Cardiac fibroblast (primary cell): ENCODE measurements around the gene ICAM3.
A peak's percentile ranks its signal among the peaks of the same experiment; 100 is the strongest.

Experiments used
- DNase-seq, 2 donors: peaks; one replicate each; pipeline versions ENCODE4 v3.0.0 to v3.0.0-alpha.2; 2010; ENCODE audit warnings: low read depth in 2 of 2
- H3K4me3 ChIP-seq, 2 donors: replicated peaks in 1 of 2; 1 replicate in 1 of 2; 2 replicates in 1 of 2; pipeline ENCODE4 v1.5.1; 2011; ENCODE audit warnings: low read depth in 2 of 2, low read length in 2 of 2, mild to moderate bottlenecking in 2 of 2, moderate library complexity in 1 of 2
- TF ChIP-seq, protein P1 (sequence below): IDR thresholded peaks from one replicate; pipeline ENCODE4 v1.5.1; 2011; ENCODE audit warnings: low read depth, mild to moderate bottlenecking, low read length, inconsistent platforms

ICAM3 gene

DNA sequence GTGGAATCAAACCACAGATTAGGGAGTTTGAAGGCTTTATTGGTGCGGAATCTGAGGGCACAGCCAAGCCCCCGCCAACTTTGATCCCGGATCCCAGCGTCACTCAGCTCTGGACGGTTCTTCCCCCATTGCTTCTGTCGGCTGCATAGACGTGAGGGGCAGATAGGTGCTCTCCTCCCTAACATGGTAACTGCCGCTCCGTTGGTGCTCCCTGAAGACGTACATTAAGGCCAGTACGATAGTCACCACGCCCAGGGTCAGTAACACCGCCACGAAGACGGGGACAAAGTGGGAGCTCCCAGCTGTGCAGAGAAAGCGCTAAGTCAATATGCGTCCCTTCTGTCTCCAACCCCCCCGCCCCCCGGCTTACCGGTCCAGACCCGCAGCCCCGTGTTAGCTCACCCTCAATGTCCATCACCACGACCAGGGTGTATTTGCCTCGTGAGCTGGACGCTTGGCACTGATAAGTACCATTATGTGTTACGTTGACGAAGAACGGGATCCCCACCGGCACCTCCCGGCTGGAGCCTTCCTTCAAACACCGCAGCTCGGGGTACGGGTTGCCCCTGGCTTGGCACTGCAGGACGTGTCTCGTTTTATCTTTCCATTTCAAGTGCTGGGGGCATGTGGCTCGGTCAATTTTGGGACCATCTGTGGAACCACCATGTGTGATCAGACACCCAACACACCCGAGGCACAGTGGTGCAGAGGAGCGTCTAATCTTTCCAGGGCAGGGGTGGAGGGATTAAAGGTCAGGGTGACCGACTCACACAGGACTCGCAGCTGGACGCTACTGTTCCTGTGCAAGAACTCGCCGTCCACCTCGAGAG, 5.5 kb downstream of the ICAM3 start:
- TF ChIP-seq, protein P1, sequence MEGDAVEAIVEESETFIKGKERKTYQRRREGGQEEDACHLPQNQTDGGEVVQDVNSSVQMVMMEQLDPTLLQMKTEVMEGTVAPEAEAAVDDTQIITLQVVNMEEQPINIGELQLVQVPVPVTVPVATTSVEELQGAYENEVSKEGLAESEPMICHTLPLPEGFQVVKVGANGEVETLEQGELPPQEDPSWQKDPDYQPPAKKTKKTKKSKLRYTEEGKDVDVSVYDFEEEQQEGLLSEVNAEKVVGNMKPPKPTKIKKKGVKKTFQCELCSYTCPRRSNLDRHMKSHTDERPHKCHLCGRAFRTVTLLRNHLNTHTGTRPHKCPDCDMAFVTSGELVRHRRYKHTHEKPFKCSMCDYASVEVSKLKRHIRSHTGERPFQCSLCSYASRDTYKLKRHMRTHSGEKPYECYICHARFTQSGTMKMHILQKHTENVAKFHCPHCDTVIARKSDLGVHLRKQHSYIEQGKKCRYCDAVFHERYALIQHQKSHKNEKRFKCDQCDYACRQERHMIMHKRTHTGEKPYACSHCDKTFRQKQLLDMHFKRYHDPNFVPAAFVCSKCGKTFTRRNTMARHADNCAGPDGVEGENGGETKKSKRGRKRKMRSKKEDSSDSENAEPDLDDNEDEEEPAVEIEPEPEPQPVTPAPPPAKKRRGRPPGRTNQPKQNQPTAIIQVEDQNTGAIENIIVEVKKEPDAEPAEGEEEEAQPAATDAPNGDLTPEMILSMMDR = no peak
- no peak for DNase-seq

DNA sequence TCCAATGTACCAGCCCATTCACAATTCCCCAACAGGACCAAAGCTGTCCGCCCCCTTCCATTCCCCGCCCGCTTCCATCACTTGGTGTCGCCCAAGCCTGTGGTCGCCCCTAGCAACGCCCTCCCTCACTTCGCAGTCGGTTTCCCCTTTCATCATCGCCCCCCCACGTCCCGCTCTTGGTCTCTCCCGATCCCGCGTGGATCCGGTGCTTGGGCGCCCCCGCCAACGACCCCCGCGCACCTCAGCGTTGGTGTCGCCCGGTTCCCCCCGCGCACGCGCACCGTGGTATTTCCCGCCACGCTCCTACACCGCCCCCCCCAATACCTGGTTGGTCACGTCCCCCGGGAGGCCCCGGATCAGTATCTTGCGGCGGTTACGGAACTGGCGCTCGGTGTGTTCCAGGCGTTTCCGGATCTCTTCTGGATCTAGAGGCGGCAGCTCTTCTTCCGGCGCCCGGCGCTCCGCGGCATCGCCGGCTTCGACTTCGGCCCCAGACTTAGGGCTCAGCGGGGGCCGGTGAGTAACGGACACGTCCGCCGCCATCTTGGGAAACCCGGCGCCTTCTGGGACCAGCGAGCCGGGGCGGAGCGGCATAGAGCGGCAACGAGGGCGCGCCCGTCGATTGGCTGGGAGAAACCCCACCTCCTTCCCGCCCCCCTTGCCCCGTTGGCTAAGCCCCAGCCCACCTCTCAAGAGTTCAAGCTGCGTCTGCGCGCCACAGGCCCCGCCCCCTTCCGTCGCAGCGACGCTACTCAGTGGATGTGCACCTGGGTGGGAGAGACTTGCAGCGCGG, 6.3 kb downstream of the ICAM3 start, which contains the start of gene RAVER1:
RAVER1 (minus strand) TSS at position 565 of the 793 bp plus-strand sequence; CDS start at position 543, 22 bp downstream.
- peak within 1 kb of the TSS; percentile 94 to 95 for H3K4me3 ChIP-seq
- TF ChIP-seq, protein P1 = no peak
- DNase-seq = peak; percentile 98

More for the DNA sequence above, 5.5 kb downstream of the ICAM3 start:
- peak overlapping the region; percentile 94 to 95 for H3K4me3 ChIP-seq

DNA sequence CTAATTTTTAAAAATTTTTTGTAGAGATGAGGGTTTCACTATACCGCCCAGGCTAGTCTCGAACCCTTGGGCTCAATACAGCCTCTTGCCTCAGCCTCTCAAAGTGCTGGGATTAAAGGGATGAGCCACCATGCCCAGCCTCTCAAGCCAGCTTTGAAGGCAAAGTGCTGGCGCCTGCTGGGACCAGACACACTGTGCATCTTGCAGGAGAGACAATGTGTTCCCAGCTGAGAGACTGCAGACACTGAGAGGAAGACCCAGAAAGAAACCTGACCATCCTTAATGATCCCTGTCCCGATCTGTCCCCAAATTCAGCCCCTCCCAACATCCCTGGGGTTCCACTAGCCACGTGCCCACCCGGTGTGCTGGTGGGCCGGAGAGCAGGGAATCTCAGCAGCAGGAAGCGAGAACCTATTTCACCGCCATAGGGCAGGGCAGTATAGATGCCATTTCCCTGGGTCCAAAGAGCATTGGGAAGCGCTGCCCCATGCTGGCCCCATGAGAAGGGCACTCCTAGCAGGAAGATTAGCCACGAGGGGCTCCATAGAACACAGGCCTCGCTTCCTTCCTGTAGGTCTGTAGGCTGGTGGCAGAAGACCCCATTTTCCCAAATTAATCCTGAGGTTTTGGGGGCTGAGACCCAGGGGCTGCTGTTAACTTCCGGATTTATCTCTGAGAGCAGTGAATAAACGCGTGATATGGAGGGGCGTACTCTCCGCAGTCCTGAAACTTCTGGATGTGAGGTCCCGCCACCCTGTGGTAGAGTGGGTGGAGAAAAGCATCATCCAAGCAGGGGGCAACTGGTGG, 7.1 kb downstream of the ICAM3 start:
- no peak for DNase-seq
- TF ChIP-seq, protein P1 = no peak
- H3K4me3 ChIP-seq = peak overlapping the region; percentile 94 to 95

DNA sequence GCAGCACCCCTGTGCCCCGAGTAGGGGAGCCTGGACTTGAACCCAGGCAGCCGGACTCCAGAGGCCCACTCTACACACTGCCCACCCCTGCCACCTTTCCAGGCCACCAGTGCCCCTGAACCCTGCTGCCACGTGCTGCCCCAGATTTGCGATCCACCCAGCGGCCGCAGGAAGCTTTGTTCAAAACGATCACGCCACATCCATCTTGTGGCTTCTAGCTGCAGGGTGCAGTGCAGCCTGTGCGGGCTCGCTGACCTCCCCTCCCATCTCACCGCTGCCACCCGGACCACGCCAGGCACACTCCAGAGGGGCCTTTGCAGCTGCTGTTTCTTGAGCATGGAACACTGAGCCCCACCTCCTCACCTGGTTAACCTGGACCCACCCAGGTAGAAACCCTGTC, 9.9 kb downstream of the ICAM3 start:
- H3K4me3 ChIP-seq = no peak overlapping the region
- no peak for DNase-seq
- TF ChIP-seq, protein P1 = no peak

DNA sequence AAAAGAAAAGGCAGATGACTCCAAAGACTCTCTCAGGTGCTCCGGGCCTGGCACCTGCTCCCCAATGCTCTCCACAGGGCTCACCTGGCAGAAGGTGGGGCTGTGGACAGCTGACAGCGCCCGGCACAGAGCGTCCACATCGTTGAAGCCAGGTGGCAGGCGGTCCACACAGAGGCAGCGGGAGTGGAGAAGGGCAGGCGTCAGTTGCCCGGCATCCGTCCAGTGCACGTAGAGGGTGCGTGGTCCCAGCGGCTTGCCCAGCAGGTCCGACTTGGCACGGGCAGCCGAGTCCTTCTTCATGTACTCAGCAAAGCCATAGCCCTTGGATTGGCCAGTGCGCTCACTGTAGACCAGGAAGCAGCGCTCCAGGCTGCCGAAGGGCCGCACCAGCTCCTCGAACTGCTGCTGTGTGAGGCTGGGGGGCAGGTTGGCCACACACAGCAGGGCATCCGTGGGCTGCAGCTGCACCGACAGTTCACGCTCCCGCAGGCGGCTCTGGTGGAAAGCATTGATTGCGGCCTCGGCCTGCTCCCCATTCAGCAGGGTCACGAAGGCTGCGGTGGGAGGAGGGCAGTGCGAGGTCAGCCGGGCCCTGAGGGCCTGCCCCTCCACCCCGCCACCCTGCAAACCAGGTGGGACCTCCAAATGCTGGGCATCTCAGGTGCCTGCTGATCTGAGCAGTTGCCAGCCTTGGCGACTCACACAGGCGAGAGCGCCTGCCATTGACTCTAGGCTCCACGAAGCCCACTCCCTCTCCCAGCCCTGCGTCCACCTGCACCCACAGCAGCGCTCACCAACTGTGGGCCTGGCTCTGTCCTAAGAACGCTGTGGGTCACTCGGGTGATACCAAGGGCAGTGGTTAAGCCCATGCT, 10.6 kb downstream of the ICAM3 start:
- no peak for DNase-seq
- H3K4me3 ChIP-seq = no peak overlapping the region
- TF ChIP-seq, protein P1 = no peak
